K562 (cell line): ENCODE results near the gene VWA7. TPM values are rescaled to one million over a fixed set of nuclear protein-coding genes. Genes with fewer than 3 reads are reported as not detected.

Source experiments
- ATF1 ChIP-seq, 2 experiments: fragments of 450-650 bp in 1 of 2; IDR thresholded peaks; 2 replicates each; pipeline ENCODE4 v1.6.1; 2016; ENCODE audit warnings: missing compliant biosample characterization in 1 of 2, missing genetic modification characterization in 1 of 2
- BCL6 ChIP-seq: fragments of 250-450 bp; sonication (Bioruptor Pico); IDR thresholded peaks from 2 replicates; pipeline ENCODE4 v1.4.0; 2020
- CBX5 ChIP-seq: IDR thresholded peaks from 2 replicates; pipeline ENCODE4 v1.6.1; 2014; ENCODE audit warnings: low read depth, borderline replicate concordance
- EWSR1 ChIP-seq: fragments of 450-650 bp; IDR thresholded peaks from 2 replicates; pipeline ENCODE4 v1.6.1; 2018; ENCODE audit warnings: borderline replicate concordance, mild to moderate bottlenecking, low read depth, moderate library complexity; ENCODE audit not compliant: partially characterized antibody
- EZH2 ChIP-seq: IDR thresholded peaks from 2 replicates; pipeline ENCODE4 v1.6.1; 2012; ENCODE audit warnings: low read depth, mild to moderate bottlenecking, inconsistent platforms, low read length, borderline replicate concordance
- IRF2 ChIP-seq: sonication (generic); formaldehyde crosslinking; IDR thresholded peaks from 2 replicates; pipeline ENCODE4 v1.8.1; 2022; ENCODE audit warnings: mild to moderate bottlenecking, missing genetic modification reagents
- KAT2B ChIP-seq: IDR thresholded peaks from one replicate; pipeline ENCODE4 v1.6.1; 2012; ENCODE audit warnings: low read depth, mild to moderate bottlenecking, control low read depth, inconsistent platforms, low read length, moderate library complexity
- KLF16 ChIP-seq: IDR thresholded peaks from 2 replicates; pipeline ENCODE4 v1.6.1; 2016; ENCODE audit warnings: antibody characterized with exemption
- MTA3 ChIP-seq: fragments of 450-650 bp; formaldehyde crosslinking; IDR thresholded peaks from 2 replicates; pipeline ENCODE4 v1.6.1; 2017; ENCODE audit warnings: mild to moderate bottlenecking, borderline replicate concordance
- PHF20 ChIP-seq: fragments of 450-650 bp; IDR thresholded peaks from 2 replicates; pipeline ENCODE4 v1.6.1; 2018; ENCODE audit not compliant: partially characterized antibody
- PML ChIP-seq: IDR thresholded peaks from 2 replicates; pipeline ENCODE4 v1.6.1; 2012; ENCODE audit warnings: low read length, inconsistent platforms
- PURB ChIP-seq: sonication (generic); formaldehyde crosslinking; IDR thresholded peaks from 2 replicates; pipeline ENCODE4 v1.9.0; 2021; ENCODE audit warnings: low read depth, mild to moderate bottlenecking, missing genetic modification reagents
- RBM39 ChIP-seq: fragments of 200-400 bp; formaldehyde crosslinking; optimal IDR thresholded peaks from 2 replicates; pipeline ENCODE3; 2018; ENCODE audit warnings: low read depth, low read length
- RCOR1 ChIP-seq, 2 experiments: IDR thresholded peaks; 2 replicates each; pipeline ENCODE4 v1.6.1; 2012; ENCODE audit warnings: low read depth in 2 of 2, low read length in 2 of 2, borderline replicate concordance in 1 of 2, improper control_type of control experiment in 1 of 2
- SMAD3 ChIP-seq: fragments of 450-650 bp; formaldehyde crosslinking; conservative IDR thresholded peaks from 2 replicates; pipeline ENCODE4 v1.4.0; 2020; ENCODE audit warnings: mild to moderate bottlenecking
- SMAD4 ChIP-seq: fragments of 250-450 bp; sonication (Bioruptor Pico); conservative IDR thresholded peaks from 2 replicates; pipeline ENCODE4 v1.8.0; 2021; ENCODE audit warnings: inconsistent platforms, mild to moderate bottlenecking, moderate library complexity
- SMARCA5 ChIP-seq: fragments of 450-650 bp; IDR thresholded peaks from 2 replicates; pipeline ENCODE4 v1.6.1; 2016
- TEAD1 ChIP-seq, 2 experiments: fragments of 450-650 bp in 1 of 2; sonication (generic) in 1 of 2; formaldehyde crosslinking; IDR thresholded peaks; 2 replicates each; pipeline versions ENCODE4 v1.4.0 to v1.8.0; 2020 to 2022; ENCODE audit warnings: mild to moderate bottlenecking in 2 of 2, missing genetic modification reagents in 1 of 2
- THRA ChIP-seq: fragments of 450-650 bp; IDR thresholded peaks from 2 replicates; pipeline ENCODE4 v1.6.1; 2017; ENCODE audit warnings: mild to moderate bottlenecking, moderate library complexity
- TRIM24 ChIP-seq, 2 experiments: fragments of 450-650 bp; IDR thresholded peaks; 2 replicates each; pipeline ENCODE4 v1.6.1; 2016
- ZC3H8 ChIP-seq: fragments of 450-650 bp; IDR thresholded peaks from 2 replicates; pipeline ENCODE4 v1.6.1; 2017
- ZNF41 ChIP-seq: fragments of 250-450 bp; sonication (Bioruptor Pico); conservative IDR thresholded peaks from 2 replicates; pipeline ENCODE4 v1.4.0; 2020; ENCODE audit warnings: mild to moderate bottlenecking
- ZNF655 ChIP-seq: fragments of 250-450 bp; sonication (Bioruptor Pico); IDR thresholded peaks from 2 replicates; pipeline ENCODE4 v1.5.0; 2021
- polyA plus RNA-seq, 8 experiments: library from polyadenylated mRNA; depleted of rRNA in 4 of 8; stranded (reverse) in 5 of 8; unstranded in 3 of 8; fragments of >200 nt; fragmentation: Nextera tagmentation in 2 of 8; fragmentation: Illumina TruSeq in 1 of 8; extraction: Ambion mirVana in 2 of 8; extraction: Trizol in 1 of 8; gene quantifications; 2 replicates each; pipeline versions ENCODE4 v1.2.1 to v1.2.3, GENCODE V29; 2011 to 2014; ENCODE audit warnings: inconsistent platforms in 1 of 8, missing spikeins in 1 of 8
- total RNA-seq, 7 experiments: library from RNA; depleted of rRNA in 6 of 7; stranded (reverse); fragments of >200 nt in 6 of 7; fragmentation: Illumina TruSeq in 2 of 7; extraction: Trizol in 2 of 7; gene quantifications; 2 replicates each; pipeline versions ENCODE4 v1.2.1 to v1.2.3, GENCODE V29; 2011 to 2021; ENCODE audit warnings: low replicate concordance in 1 of 7
- TF ChIP-seq, protein P1 (sequence below): fragments of 450-650 bp; formaldehyde crosslinking; conservative IDR thresholded peaks from 2 replicates; pipeline ENCODE4 v1.4.0; 2022; ENCODE audit warnings: mild to moderate bottlenecking, missing genetic modification characterization
- TF ChIP-seq, protein P2 (sequence below): fragments of 250-450 bp; sonication (Bioruptor Pico); IDR thresholded peaks from 2 replicates; pipeline ENCODE4 v1.8.0; 2022; ENCODE audit warnings: inconsistent platforms

Gene VWA7
- total and polyA plus RNA-seq, 9 of the 15 experiments (the other 6 are each of a cell fraction or from before 2014, with no cell fraction given) = 0.18 to 2.9 (median 0.95) TPM

- TF ChIP-seq, protein P1, sequence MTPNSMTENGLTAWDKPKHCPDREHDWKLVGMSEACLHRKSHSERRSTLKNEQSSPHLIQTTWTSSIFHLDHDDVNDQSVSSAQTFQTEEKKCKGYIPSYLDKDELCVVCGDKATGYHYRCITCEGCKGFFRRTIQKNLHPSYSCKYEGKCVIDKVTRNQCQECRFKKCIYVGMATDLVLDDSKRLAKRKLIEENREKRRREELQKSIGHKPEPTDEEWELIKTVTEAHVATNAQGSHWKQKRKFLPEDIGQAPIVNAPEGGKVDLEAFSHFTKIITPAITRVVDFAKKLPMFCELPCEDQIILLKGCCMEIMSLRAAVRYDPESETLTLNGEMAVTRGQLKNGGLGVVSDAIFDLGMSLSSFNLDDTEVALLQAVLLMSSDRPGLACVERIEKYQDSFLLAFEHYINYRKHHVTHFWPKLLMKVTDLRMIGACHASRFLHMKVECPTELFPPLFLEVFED = peak; percentile 63; the same call in 1 of the 2 replicates
- TF ChIP-seq SMAD3 (peak; percentile 69; the same call in 1 of the 2 replicates), ZC3H8 (no peak), KAT2B (peak; percentile 47), ZNF655 (CRISPR knock-in tag) (no peak), PHF20 (no peak), CBX5 (peak; percentile 66; the same call in 1 of the 2 replicates), ZNF41 (CRISPR knock-in tag) (0 out of 2 replicates have a peak, but pooled peaks have one; percentile 37), TEAD1 (CRISPR knock-in tag; IDR thresholded peaks at IDR 0.05) (peak; percentile 72 to 80; a peak in 2 of 4 replicates), PURB (CRISPR knock-in tag) (no peak), ATF1 (CRISPR knock-in tag; IDR thresholded peaks at IDR 0.05) (no peak; the same call in 1 of the 2 replicates), ATF1 (tag; IDR thresholded peaks at IDR 0.05) (peak; percentile 97), SMAD4 (peak; percentile 94), TRIM24 (IDR thresholded peaks at IDR 0.05) (peak; percentile 91 to 92), BCL6 (CRISPR knock-in tag) (0 out of 2 replicates have a peak, but pooled peaks have one; percentile 38), THRA (no peak), EZH2 (no peak), MTA3 (peak; percentile 98), PML (peak; percentile 75), RCOR1 (IDR thresholded peaks at IDR 0.05; ENCODE audit: borderline replicate concordance in 1 of 2, low read depth in 2 of 2, low read length in 2 of 2) (peak; percentile 69 to 98), IRF2 (CRISPR knock-in tag) (no peak), SMARCA5 (0 out of 2 replicates have a peak, but pooled peaks have one; percentile 18), RBM39 (peak; percentile 0), EWSR1 (no peak), KLF16 (peak; percentile 95)
- TF ChIP-seq, protein P2, sequence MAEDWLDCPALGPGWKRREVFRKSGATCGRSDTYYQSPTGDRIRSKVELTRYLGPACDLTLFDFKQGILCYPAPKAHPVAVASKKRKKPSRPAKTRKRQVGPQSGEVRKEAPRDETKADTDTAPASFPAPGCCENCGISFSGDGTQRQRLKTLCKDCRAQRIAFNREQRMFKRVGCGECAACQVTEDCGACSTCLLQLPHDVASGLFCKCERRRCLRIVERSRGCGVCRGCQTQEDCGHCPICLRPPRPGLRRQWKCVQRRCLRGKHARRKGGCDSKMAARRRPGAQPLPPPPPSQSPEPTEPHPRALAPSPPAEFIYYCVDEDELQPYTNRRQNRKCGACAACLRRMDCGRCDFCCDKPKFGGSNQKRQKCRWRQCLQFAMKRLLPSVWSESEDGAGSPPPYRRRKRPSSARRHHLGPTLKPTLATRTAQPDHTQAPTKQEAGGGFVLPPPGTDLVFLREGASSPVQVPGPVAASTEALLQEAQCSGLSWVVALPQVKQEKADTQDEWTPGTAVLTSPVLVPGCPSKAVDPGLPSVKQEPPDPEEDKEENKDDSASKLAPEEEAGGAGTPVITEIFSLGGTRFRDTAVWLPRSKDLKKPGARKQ = no peak
Observed at GRCh38 chr6:31776989-31777666, at the start of gene VWA7 (continued).
